Neuron (in vitro differentiated cells): ENCODE measurements around the gene IAPP.
"Not testable (repeated sequence)": the region's sequence is repeated elsewhere in the genome, so short reads cannot be mapped to it uniquely, and the experiment has no call there.

ENCODE experiments used
- H2AFZ ChIP-seq: one replicate; pipeline ENCODE4 v1.6.1; 2013; ENCODE audit warnings: low read depth, mild to moderate bottlenecking, inconsistent platforms, low read length, moderate library complexity
- H3K27me3 ChIP-seq: one replicate; pipeline ENCODE4 v1.6.1; 2013; ENCODE audit warnings: low read length; ENCODE audit not compliant: insufficient read depth
- H3K36me3 ChIP-seq: one replicate; pipeline ENCODE4 v1.6.1; 2013; ENCODE audit warnings: low read length; ENCODE audit not compliant: insufficient read depth
- H3K4me1 ChIP-seq: one replicate; pipeline ENCODE4 v1.6.1; 2013; ENCODE audit warnings: low read length; ENCODE audit not compliant: insufficient read depth
- H3K4me3 ChIP-seq: 2 replicates; pipeline ENCODE4 v1.5.1; 2013; ENCODE audit warnings: mild to moderate bottlenecking, low read length, moderate library complexity
- H3K9me3 ChIP-seq: one replicate; pipeline ENCODE4 v1.6.1; 2013; ENCODE audit warnings: low read length

The IAPP gene

GRCh38 chr12:21346542-21347205 lies 26.0 kb upstream of the IAPP start:
- Histone ChIP-seq H2AFZ (no peak overlapping the region), H3K4me3 (no peak overlapping the region), H3K4me1 (no peaks in the 10 kb centered on the region), H3K27me3 (no peaks in the 10 kb centered on the region), H3K9me3 (no peaks in the 10 kb centered on the region), H3K36me3 (no peaks in the 10 kb centered on the region)

GRCh38 chr12:21350975-21351374 lies 21.7 kb upstream of the IAPP start:
- H3K4me1 ChIP-seq: no peaks in the 10 kb centered on the region
- no peaks in the 10 kb centered on the region for H3K27me3 ChIP-seq
- no peak overlapping the region for H3K4me3 ChIP-seq
- no peaks in the 10 kb centered on the region for H3K36me3 ChIP-seq
- no peaks in the 10 kb centered on the region for H3K9me3 ChIP-seq
- H2AFZ ChIP-seq: no peak overlapping the region

GRCh38 chr12:21353487-21353886 lies 19.2 kb upstream of the IAPP start:
- Histone ChIP-seq H3K4me3 (no peak overlapping the region), H3K4me1 (no peaks in the 10 kb centered on the region), H3K36me3 (no peaks in the 10 kb centered on the region), H3K9me3 (no peaks in the 10 kb centered on the region), H2AFZ (no peak overlapping the region), H3K27me3 (no peaks in the 10 kb centered on the region)

GRCh38 chr12:21353948-21354347 lies 18.8 kb upstream of the IAPP start:
- no peak overlapping the region for H2AFZ ChIP-seq
- no peaks in the 10 kb centered on the region for H3K4me1 ChIP-seq
- H3K9me3 ChIP-seq: no peaks in the 10 kb centered on the region
- H3K4me3 ChIP-seq: no peak overlapping the region
- no peaks in the 10 kb centered on the region for H3K36me3 ChIP-seq
- H3K27me3 ChIP-seq: no peaks in the 10 kb centered on the region

DNA sequence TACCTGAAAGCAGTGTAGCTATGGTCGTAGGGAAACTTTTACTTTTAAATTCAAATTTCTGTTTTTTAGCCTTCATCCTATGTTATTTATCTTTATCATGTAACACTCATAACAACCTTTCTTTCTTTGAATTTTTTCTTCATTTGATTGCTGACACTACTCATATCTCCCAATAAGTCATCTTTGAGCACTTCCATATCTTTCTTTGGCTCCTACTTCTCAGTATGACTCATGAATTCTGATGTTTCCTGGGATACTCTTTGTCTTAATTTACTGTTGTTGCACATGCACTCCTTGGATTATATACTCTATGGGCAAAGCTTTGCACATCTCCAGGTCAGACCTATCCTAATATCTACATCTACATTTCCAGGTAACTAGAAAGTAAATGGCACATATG lies 18.1 kb upstream of the IAPP start:
- Histone ChIP-seq H2AFZ (no peak overlapping the region), H3K4me1 (no peaks in the 10 kb centered on the region), H3K27me3 (no peaks in the 10 kb centered on the region), H3K9me3 (no peaks in the 10 kb centered on the region), H3K36me3 (no peaks in the 10 kb centered on the region), H3K4me3 (no peak overlapping the region)

GRCh38 chr12:21360632-21361031 lies 12.1 kb upstream of the IAPP start:
- not testable (repeated sequence) for H3K4me1 ChIP-seq, H2AFZ ChIP-seq, H3K27me3 ChIP-seq, H3K9me3 ChIP-seq, H3K36me3 ChIP-seq, H3K4me3 ChIP-seq

DNA sequence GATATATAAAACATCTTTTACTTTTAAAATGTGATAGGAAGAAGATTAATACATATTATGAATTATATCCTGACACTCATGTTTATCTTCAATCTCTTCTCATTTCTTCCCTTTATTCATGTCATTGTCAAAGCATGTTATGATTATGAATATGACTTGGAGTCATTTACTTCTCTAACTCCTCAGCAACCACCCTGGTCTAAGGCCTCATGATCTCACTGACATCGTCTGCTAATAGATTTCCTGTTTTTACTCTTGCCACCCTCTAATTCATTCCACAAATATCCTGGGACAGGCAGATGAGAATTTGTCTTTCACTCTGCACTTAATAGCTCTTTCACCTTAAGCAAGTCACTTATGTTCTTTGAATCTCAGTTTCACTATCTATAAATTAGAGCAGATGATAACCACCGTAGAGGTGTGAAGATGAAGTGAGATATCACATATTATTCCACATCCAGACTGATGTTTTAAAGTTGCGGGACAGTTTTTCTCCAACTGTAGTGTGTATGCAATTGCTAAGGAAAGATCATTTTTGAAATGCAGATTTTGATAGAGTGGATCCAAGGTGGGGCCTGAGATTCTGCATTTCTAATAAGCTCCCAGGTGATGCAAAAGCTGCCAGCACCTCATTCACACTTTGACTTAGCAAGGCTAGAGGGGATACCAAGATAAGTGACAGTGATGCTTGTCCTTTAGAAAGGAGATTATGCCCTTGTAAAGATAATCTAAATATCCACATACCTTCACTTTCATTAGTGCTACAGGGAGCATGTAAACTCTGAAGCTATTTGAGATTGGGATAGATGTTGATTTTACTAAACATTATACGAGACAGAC lies 3.3 kb upstream of the IAPP start:
- Histone ChIP-seq H3K4me1 (no peaks in the 10 kb centered on the region), H3K27me3 (no peaks in the 10 kb centered on the region), H2AFZ (no peak overlapping the region), H3K36me3 (no peaks in the 10 kb centered on the region), H3K4me3 (no peak overlapping the region), H3K9me3 (no peaks in the 10 kb centered on the region)

DNA sequence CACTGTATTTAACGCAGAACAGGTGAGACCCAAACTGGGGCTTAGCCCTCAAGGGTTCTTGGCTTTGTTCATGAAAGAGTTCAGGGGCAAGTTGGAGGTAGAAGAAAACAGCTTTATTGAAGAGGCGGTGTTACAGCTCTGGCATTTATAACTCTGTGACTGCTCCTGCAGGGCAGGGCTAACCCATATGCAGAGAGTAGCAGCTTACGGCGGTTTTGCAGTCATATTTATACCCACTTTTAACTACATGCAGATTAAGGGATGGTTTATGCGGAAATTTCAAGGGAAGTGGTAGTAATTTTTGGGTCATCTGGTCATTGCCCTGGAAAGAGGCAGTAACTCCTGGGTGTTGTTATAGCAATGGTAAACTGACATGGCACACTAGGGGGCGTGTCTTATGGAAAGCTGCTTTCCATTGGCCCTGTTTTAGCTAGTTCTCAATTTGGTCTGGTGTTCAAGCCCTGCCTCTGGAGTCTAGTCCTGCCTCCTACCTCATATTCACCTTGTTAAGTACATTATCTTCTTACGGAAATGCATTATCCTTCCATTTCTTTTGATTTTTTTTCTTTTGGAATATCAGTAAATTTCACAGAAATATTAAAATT lies 1.8 kb upstream of the IAPP start:
- Histone ChIP-seq H3K9me3 (no peaks in the 10 kb centered on the region), H3K4me3 (no peak overlapping the region), H3K4me1 (no peaks in the 10 kb centered on the region), H3K36me3 (no peaks in the 10 kb centered on the region), H3K27me3 (no peaks in the 10 kb centered on the region), H2AFZ (no peak overlapping the region)

DNA sequence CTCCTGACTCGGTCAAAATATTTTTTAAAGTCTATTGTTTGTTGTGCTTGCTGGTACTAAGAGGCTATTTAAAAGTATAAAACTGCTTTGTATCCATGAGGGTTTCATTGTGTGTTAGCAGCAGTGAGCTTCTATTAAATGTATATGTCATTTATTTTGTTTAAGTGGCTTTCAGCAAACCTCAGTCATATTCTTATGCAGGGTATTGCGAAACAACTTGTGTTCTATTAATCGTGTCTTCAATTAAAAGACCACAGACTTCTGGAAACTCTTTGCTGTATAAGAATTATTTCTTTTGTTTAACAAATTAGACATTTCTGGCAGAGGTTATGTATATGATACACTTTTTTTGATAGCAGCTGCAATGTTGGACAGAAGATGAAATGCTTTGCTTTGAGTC lies 6.5 kb downstream of the IAPP start:
- H3K4me3 ChIP-seq: no peak overlapping the region
- H3K36me3 ChIP-seq: no peaks in the 10 kb centered on the region
- no peak overlapping the region for H2AFZ ChIP-seq
- no peaks in the 10 kb centered on the region for H3K4me1 ChIP-seq
- no peaks in the 10 kb centered on the region for H3K9me3 ChIP-seq
- no peaks in the 10 kb centered on the region for H3K27me3 ChIP-seq

DNA sequence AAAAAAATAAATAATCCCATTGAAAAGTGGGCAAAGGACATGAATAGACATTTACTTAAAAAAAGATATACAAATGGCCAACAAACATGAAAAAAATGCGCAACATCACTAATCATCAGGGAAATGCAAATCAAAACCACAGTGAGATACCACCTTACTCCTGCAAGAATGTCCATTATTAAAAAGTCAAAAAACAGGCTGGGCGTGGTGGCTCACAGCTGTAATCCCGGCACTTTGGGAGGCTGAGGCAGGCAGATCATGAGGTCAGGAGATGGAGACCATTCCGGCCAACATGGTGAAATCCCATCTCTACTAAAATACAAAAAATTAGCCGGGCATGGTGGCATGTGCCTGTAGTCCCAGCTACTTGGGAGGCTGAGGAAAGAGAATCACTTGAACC lies 8.6 kb downstream of the IAPP start:
- H2AFZ ChIP-seq, H3K9me3 ChIP-seq, H3K27me3 ChIP-seq, H3K4me1 ChIP-seq, H3K4me3 ChIP-seq, H3K36me3 ChIP-seq: not testable (repeated sequence)

DNA sequence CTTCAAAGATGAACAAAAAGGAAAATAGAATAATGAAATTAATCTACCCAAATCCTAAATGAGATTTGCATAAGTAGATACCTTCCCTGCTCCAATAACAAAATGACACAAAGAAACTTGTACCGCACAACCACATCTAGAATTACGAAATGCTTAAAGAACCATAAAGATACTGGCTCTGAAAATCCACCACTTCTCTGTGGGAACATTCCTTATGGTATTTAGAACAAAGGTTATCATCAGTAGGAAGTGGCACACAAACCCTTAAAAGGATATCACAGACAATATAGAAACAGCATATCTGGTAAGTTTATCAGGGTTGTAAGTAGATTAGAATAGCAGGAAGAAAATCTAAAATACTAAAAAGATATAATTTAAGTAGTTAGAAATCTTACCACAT lies 11.6 kb downstream of the IAPP start:
- Histone ChIP-seq H3K9me3 (no peaks in the 10 kb centered on the region), H3K36me3 (no peaks in the 10 kb centered on the region), H2AFZ (no peak overlapping the region), H3K27me3 (no peaks in the 10 kb centered on the region), H3K4me3 (no peak overlapping the region), H3K4me1 (no peaks in the 10 kb centered on the region)

GRCh38 chr12:21387174-21387573 lies 14.5 kb downstream of the IAPP start:
- H3K4me3 ChIP-seq: no peak overlapping the region
- H3K4me1 ChIP-seq: no peaks in the 10 kb centered on the region
- H3K36me3 ChIP-seq: no peaks in the 10 kb centered on the region
- H2AFZ ChIP-seq: no peak overlapping the region
- H3K9me3 ChIP-seq: no peaks in the 10 kb centered on the region
- no peaks in the 10 kb centered on the region for H3K27me3 ChIP-seq

DNA sequence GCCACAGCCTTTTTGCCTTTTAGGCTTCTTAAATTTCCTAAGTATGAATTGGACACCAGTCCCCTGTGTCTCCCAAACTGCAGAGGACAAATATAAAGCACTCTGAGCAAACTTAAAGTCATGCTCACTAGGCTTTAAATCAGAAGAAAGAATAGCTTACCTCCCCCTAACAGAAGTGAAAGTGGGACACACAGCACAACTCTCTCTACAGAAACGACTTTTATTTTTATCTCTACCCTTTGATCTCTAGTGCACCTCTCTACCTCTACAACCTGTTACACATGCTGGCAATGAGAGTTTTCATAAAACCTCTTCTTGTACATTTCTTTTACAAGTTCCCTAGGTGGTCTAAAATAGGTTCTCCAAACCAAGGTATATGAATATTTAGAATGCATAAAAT lies 19.7 kb downstream of the IAPP start:
- no peaks in the 10 kb centered on the region for H3K9me3 ChIP-seq
- no peaks in the 10 kb centered on the region for H3K27me3 ChIP-seq
- no peak overlapping the region for H2AFZ ChIP-seq
- H3K4me3 ChIP-seq: no peak overlapping the region
- H3K4me1 ChIP-seq: no peaks in the 10 kb centered on the region
- no peaks in the 10 kb centered on the region for H3K36me3 ChIP-seq
